Measurements from ENCODE around the gene RARRES1.
A peak's percentile ranks its signal among the peaks of the same experiment; 100 is the strongest.
"Not testable (repeated sequence)": the region's sequence is repeated elsewhere in the genome, so short reads cannot be mapped to it uniquely, and the experiment has no call there.

The RARRES1 gene

GRCh38 chr3:158702815-158703481, 29.3 kb downstream of the RARRES1 start:
- peaks cover 40% of the 10 kb centered on the region for H3K36me3 Mint-ChIP-seq (ENCODE audit: low read depth)
- no peaks in the 10 kb centered on the region for H3K9me3 Mint-ChIP-seq
- no peak overlapping the region for H3K4me3 Mint-ChIP-seq
- H3K4me1 Mint-ChIP-seq, result peaks cover 5% of the 10 kb centered on the region
- H3K27me3 Mint-ChIP-seq, result no peaks in the 10 kb centered on the region
- ATAC-seq, result no peak
- no peak for DNase-seq
- H3K27ac Mint-ChIP-seq, result peak overlapping the region; percentile 27

DNA sequence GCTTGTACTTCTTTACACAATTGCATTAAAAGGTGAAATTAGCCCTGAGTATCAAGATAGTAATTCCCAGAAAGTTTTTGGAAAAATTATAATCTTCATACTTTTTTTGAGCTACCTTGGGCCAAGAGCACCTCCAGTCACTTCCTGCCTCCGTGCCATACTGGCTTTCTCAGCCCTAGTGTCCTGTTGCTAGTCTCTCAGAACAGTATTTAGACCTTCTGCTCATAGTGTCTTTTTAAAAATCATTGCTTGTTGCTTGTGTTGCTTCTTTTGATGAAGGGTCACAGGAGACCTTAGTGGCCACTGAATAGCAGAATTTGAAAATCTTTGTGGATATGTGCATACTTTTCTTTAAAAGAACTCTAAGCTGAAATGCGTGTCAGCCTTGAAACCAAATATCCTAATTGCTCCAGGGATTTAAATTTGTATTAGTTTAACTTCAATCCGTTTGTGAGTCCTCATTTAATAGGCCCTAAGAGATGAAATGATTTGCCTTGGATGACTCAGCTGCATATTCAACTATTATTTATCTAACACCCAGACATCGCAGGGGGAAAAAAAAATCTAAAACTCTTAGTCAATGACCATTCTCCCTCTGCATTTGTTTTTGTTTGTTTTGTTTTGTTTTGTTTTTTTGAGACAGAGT, 30.7 kb downstream of the RARRES1 start:
- ATAC-seq, result no peak
- H3K36me3 Mint-ChIP-seq (ENCODE audit: low read depth), result peaks cover 32% of the 10 kb centered on the region
- no peak overlapping the region for H3K27ac Mint-ChIP-seq
- H3K27me3 Mint-ChIP-seq, result no peaks in the 10 kb centered on the region
- no peaks in the 10 kb centered on the region for H3K9me3 Mint-ChIP-seq
- H3K4me1 Mint-ChIP-seq, result peaks cover 5% of the 10 kb centered on the region
- H3K4me3 Mint-ChIP-seq, result no peak overlapping the region
- DNase-seq, result no peak

DNA sequence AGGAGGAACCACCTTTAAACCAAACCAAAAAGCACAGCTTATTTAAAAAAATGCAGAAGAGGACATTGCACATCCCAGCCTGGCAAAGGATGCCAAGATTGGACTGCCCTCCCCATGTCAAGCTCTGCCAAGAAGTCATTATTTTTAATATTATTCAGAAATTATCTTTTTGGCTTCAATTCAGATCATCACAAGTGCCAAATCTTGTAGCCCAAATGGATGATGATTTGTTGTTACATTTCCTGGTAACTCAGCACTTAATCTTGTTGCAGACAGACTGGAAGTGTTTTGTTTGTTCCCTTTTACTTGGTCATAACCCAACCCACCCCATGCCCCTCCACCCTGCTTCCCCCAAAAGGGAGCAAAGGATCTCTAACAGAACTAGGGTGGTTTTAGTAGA, 31.7 kb downstream of the RARRES1 start:
- ATAC-seq (no peak), DNase-seq (no peak)
- Mint-ChIP-seq H3K4me1 (peaks cover 5% of the 10 kb centered on the region), H3K27ac (no peak overlapping the region), H3K9me3 (no peaks in the 10 kb centered on the region), H3K36me3 (ENCODE audit: low read depth) (peaks cover 29% of the 10 kb centered on the region), H3K4me3 (no peak overlapping the region), H3K27me3 (no peaks in the 10 kb centered on the region)

DNA sequence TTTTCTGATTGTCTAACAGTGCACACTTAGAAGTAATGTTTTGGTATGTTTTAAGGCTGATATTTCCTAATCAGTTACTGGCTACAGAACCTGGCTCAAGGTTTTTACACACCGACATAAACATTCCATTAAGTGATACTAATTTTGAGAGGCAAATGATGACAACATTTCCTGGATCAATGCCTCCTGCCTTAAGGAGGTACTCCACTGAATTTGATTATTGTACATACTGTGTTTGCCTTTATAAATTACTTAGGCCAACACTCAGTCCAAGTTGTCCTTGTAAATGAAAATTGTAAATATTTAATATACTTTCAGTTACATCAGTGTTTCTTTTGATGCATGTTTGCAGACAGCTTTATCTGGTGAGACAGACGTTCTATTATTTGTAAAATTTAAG, 35.6 kb downstream of the RARRES1 start:
- Mint-ChIP-seq H3K4me3 (no peak overlapping the region), H3K9me3 (no peaks in the 10 kb centered on the region), H3K27me3 (no peaks in the 10 kb centered on the region), H3K4me1 (peaks cover 1% of the 10 kb centered on the region), H3K27ac (no peak overlapping the region), H3K36me3 (ENCODE audit: low read depth) (peaks cover 39% of the 10 kb centered on the region)
- DNase-seq (no peak), ATAC-seq (no peak)

GRCh38 chr3:158693866-158694456, 38.3 kb downstream of the RARRES1 start:
- not testable (repeated sequence) for H3K9me3 Mint-ChIP-seq, H3K27me3 Mint-ChIP-seq, H3K4me3 Mint-ChIP-seq, H3K4me1 Mint-ChIP-seq, ATAC-seq, DNase-seq, H3K27ac Mint-ChIP-seq
- H3K36me3 Mint-ChIP-seq (ENCODE audit: low read depth), result peaks cover 54% of the 10 kb centered on the region

- Mint-ChIP-seq H3K27ac (no peak overlapping the region), H3K4me3 (no peak overlapping the region), H3K4me1 (peaks cover 2% of the 10 kb centered on the region), H3K36me3 (ENCODE audit: low read depth) (peaks cover 24% of the 10 kb centered on the region), H3K9me3 (no peaks in the 10 kb centered on the region), H3K27me3 (no peaks in the 10 kb centered on the region)
- no peak for DNase-seq
- no peak for ATAC-seq
Observed at GRCh38 chr3:158685159-158685558, 47.1 kb downstream of the RARRES1 start.

- no peak overlapping the region for H3K4me3 Mint-ChIP-seq
- DNase-seq, result no peak
- peaks cover 2% of the 10 kb centered on the region for H3K4me1 Mint-ChIP-seq
- ATAC-seq, result no peak
- H3K36me3 Mint-ChIP-seq (ENCODE audit: low read depth), result peaks cover 22% of the 10 kb centered on the region
- H3K27me3 Mint-ChIP-seq, result no peaks in the 10 kb centered on the region
- H3K9me3 Mint-ChIP-seq, result no peaks in the 10 kb centered on the region
- H3K27ac Mint-ChIP-seq, result no peak overlapping the region
Observed at GRCh38 chr3:158683230-158683962, 48.9 kb downstream of the RARRES1 start.

DNA sequence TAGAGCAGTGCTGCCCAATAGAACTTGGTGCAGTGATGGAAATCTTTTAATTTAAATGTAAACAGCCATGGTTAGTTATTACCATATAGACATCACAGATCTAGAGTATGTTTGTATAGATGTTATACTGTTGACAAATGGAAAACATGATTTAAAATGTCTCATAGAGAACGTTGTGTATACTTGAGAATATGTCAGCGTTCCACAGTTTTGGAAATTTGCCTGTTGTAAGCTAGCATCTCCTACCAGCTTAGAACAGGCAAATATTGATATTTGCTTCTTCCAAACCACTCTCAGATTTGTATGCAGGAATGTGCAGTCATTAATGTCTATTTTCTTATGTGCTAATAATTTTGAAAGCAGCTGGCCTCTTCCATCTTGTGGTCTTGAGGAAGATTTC, 51.4 kb downstream of the RARRES1 start:
- no peaks in the 10 kb centered on the region for H3K9me3 Mint-ChIP-seq
- H3K4me3 Mint-ChIP-seq, result no peak overlapping the region
- H3K27me3 Mint-ChIP-seq, result no peaks in the 10 kb centered on the region
- peaks cover 26% of the 10 kb centered on the region for H3K36me3 Mint-ChIP-seq (ENCODE audit: low read depth)
- no peak overlapping the region for H3K27ac Mint-ChIP-seq
- ATAC-seq (no peak), DNase-seq (no peak)
- peaks cover 2% of the 10 kb centered on the region for H3K4me1 Mint-ChIP-seq

GRCh38 chr3:158679547-158680000, 52.7 kb downstream of the RARRES1 start:
- H3K9me3 Mint-ChIP-seq, result no peaks in the 10 kb centered on the region
- peaks cover 20% of the 10 kb centered on the region for H3K36me3 Mint-ChIP-seq (ENCODE audit: low read depth)
- no peaks in the 10 kb centered on the region for H3K27me3 Mint-ChIP-seq
- no peak overlapping the region for H3K27ac Mint-ChIP-seq
- no peaks in the 10 kb centered on the region for H3K4me1 Mint-ChIP-seq
- no peak overlapping the region for H3K4me3 Mint-ChIP-seq
- ATAC-seq (no peak), DNase-seq (no peak)

DNA sequence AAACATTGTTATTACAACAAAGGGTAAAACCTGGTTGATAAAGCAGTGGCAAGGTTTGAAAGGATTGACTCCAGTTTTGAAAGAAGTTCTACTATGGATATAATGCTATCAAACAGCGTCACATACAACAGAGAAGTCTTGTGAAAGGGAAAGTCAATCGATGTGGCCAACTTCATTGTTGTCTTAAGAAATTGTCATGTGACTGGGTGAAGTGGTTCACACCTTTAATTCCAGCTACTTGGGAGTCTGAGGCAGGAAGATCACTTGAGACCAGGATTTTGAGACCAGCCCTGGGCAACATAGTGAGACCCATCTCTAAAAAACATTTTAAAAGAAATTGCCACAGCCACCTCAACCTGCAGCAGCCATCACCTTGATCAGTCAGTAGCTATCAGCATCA, 53.6 kb downstream of the RARRES1 start:
- DNase-seq (no peak), ATAC-seq (no peak)
- H3K4me3 Mint-ChIP-seq, result no peak overlapping the region
- H3K27me3 Mint-ChIP-seq, result no peaks in the 10 kb centered on the region
- peaks cover 19% of the 10 kb centered on the region for H3K36me3 Mint-ChIP-seq (ENCODE audit: low read depth)
- no peaks in the 10 kb centered on the region for H3K4me1 Mint-ChIP-seq
- no peaks in the 10 kb centered on the region for H3K9me3 Mint-ChIP-seq
- H3K27ac Mint-ChIP-seq, result no peak overlapping the region

DNA sequence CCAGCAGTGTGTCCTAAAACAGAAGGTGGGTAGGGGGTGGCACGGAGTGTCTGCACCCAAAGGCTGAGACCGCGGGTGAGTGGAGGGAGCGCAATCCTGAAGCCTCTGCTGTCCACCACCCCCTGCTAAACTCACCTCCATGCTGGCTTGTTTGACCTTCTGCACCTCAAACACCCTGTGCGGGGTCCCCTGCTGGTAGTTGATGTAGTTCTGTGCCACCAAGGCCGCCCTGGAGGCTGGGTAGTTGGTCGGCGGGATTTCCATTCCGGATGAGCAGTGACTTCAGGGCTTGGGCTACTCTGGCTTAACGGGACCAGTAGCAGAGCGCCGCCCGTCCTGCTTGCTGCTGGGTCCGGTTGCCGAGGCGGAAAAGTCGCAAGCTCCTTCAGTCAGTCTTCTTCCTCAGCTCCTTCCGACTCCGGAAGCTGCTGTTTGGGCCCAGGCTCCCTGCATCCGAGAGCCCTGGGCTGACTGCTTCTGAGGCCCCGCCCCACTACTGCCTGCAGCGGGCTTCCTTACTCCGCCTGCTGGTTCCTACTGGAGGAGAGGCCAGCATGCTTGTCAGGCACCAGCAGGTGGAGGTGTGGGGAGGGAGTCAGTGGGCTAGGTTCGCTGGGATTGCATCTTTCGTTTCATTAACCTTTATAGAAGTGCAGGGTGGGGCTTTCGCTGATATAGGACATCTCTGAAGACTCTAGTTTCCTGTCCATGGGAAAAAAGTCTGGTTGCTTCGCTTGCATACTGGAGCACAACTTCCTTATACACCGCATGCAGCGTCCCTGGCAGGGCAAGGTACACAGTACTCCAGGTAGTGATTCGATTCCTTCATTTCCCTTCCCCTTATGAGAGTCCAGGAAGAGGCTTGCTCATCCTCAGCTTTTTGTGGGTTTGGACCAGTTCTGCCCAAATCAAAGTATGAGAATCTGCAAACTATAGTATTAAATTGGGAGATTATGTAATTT, 59.8 kb downstream of the RARRES1 start, which contains the start of gene LXN:
Gene LXN (minus strand): TSS at position 434 of the 962 bp plus-strand sequence. CDS start 170 bp downstream, at position 264.
- no peaks in the 10 kb centered on the region for H3K27me3 Mint-ChIP-seq
- peak; percentile 79 for DNase-seq
- peak; percentile 99 for ATAC-seq
- peak within 1 kb of the TSS; percentile 74 for H3K27ac Mint-ChIP-seq
- H3K4me1 Mint-ChIP-seq, result peaks cover 14% of the 10 kb centered on the region
- peaks cover 34% of the 10 kb centered on the region for H3K36me3 Mint-ChIP-seq (ENCODE audit: low read depth)
- peak within 1 kb of the TSS; percentile 90 for H3K4me3 Mint-ChIP-seq
- no peaks in the 10 kb centered on the region for H3K9me3 Mint-ChIP-seq

DNA sequence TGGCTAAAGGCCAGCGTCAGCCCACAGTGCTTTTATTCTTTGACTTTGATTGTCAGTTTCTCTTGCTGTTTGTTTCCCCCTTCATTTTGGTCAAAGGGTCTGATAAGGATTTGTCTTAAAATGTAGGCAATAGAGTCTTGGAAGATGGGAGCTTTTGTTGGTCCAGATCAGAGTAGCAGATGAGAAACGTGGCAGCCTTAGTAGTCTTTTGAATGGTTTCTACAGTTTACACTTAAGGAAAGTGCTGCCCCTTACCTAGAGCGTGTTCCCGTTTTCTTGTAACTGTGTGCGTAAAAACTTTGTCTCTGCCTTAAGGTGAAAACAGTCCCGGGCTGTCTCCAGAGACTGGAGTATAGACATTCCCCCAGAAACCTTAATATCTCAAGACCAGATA, 60.4 kb downstream of the RARRES1 start:
- ATAC-seq (no peak), DNase-seq (no peak)
- no peaks in the 10 kb centered on the region for H3K27me3 Mint-ChIP-seq
- H3K4me1 Mint-ChIP-seq, result peaks cover 15% of the 10 kb centered on the region
- H3K9me3 Mint-ChIP-seq, result no peaks in the 10 kb centered on the region
- H3K27ac Mint-ChIP-seq, result peak overlapping the region; percentile 74
- peaks cover 33% of the 10 kb centered on the region for H3K36me3 Mint-ChIP-seq (ENCODE audit: low read depth)
- peak overlapping the region; percentile 90 for H3K4me3 Mint-ChIP-seq

GRCh38 chr3:158668506-158668905, 63.8 kb downstream of the RARRES1 start:
- no peaks in the 10 kb centered on the region for H3K27me3 Mint-ChIP-seq
- H3K27ac Mint-ChIP-seq, result no peak overlapping the region
- H3K4me3 Mint-ChIP-seq, result no peak overlapping the region
- H3K36me3 Mint-ChIP-seq (ENCODE audit: low read depth), result peaks cover 50% of the 10 kb centered on the region
- H3K4me1 Mint-ChIP-seq, result peaks cover 15% of the 10 kb centered on the region
- no peaks in the 10 kb centered on the region for H3K9me3 Mint-ChIP-seq
- no peak for DNase-seq
- ATAC-seq, result no peak

DNA sequence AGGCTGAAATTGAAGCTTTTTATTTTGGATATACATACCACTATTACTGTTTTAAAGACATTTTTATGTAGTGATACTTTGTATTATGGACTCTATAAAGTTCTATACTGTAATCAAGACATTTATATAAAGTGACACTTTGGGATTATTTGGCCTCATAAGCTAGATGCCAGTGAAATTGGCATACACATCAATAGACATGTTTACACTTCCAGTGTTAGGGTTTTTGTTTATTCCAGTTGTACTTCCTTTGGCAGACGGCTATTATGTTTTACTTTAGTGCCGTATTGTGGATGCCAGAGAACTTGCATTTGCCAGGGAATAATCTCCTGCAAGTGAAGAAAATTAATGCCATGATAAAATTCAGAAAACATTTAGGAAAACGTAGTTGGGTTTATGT, 65.8 kb downstream of the RARRES1 start:
- H3K27ac Mint-ChIP-seq, result no peak overlapping the region
- DNase-seq, result no peak
- no peaks in the 10 kb centered on the region for H3K27me3 Mint-ChIP-seq
- no peak overlapping the region for H3K4me3 Mint-ChIP-seq
- H3K36me3 Mint-ChIP-seq (ENCODE audit: low read depth), result peaks cover 50% of the 10 kb centered on the region
- no peaks in the 10 kb centered on the region for H3K9me3 Mint-ChIP-seq
- H3K4me1 Mint-ChIP-seq, result peaks cover 7% of the 10 kb centered on the region
- no peak for ATAC-seq
